Measurements from ENCODE around the gene MIA2.
"Not testable (repeated sequence)": the region's sequence is repeated elsewhere in the genome, so short reads cannot be mapped to it uniquely, and the experiment has no call there.

Gene MIA2

GRCh38 chr14:39247256-39247655, 13.5 kb downstream of the MIA2 start:
- TF ChIP-seq CTCF (IDR thresholded peaks at IDR 0.05; ENCODE audit: extremely low read depth, insufficient read depth, missing control alignments), result no peak
- no peak for DNase-seq (ENCODE audit: low spot score)
- in situ Hi-C loops (cut with MboI; ENCODE audit: low pct_unique_long_range_greater_than_20kb, low sequenced_read_pairs, unreplicated experiment), result no loop called here

GRCh38 chr14:39251547-39251946, 17.8 kb downstream of the MIA2 start:
- DNase-seq (ENCODE audit: low spot score), result no peak
- in situ Hi-C loops (cut with MboI; ENCODE audit: low pct_unique_long_range_greater_than_20kb, low sequenced_read_pairs, unreplicated experiment), result no loop called here
- TF ChIP-seq CTCF (IDR thresholded peaks at IDR 0.05; ENCODE audit: extremely low read depth, insufficient read depth, missing control alignments), result no peak

- DNase-seq (ENCODE audit: low spot score); in situ Hi-C loops (cut with MboI; ENCODE audit: low pct_unique_long_range_greater_than_20kb, low sequenced_read_pairs, unreplicated experiment): not testable (repeated sequence)
These were observed 23.7 kb downstream of the MIA2 start for GRCh38 chr14:39257388-39257787.

GRCh38 chr14:39258782-39259545, 25.2 kb downstream of the MIA2 start:
- TF ChIP-seq CTCF (IDR thresholded peaks at IDR 0.05; ENCODE audit: extremely low read depth, insufficient read depth, missing control alignments), result no peak
- DNase-seq (ENCODE audit: low spot score), result no peak
- in situ Hi-C loops (cut with MboI; ENCODE audit: low pct_unique_long_range_greater_than_20kb, low sequenced_read_pairs, unreplicated experiment), result no loop called here

- DNase-seq (ENCODE audit: low spot score); in situ Hi-C loops (cut with MboI; ENCODE audit: low pct_unique_long_range_greater_than_20kb, low sequenced_read_pairs, unreplicated experiment): not testable (repeated sequence)
These were observed 26.4 kb downstream of the MIA2 start for GRCh38 chr14:39260161-39260560.

GRCh38 chr14:39262214-39262613, 28.5 kb downstream of the MIA2 start:
- DNase-seq (ENCODE audit: low spot score); in situ Hi-C loops (cut with MboI; ENCODE audit: low pct_unique_long_range_greater_than_20kb, low sequenced_read_pairs, unreplicated experiment): not testable (repeated sequence)

- DNase-seq (ENCODE audit: low spot score), result no peak
- no peak for TF ChIP-seq CTCF (IDR thresholded peaks at IDR 0.05; ENCODE audit: extremely low read depth, insufficient read depth, missing control alignments)
- in situ Hi-C loops (cut with MboI; ENCODE audit: low pct_unique_long_range_greater_than_20kb, low sequenced_read_pairs, unreplicated experiment), result no loop called here
These were observed 30.3 kb downstream of the MIA2 start for GRCh38 chr14:39264057-39264456.

- no peak for DNase-seq (ENCODE audit: low spot score)
- in situ Hi-C loops (cut with MboI; ENCODE audit: low pct_unique_long_range_greater_than_20kb, low sequenced_read_pairs, unreplicated experiment), result no loop called here
- TF ChIP-seq CTCF (IDR thresholded peaks at IDR 0.05; ENCODE audit: extremely low read depth, insufficient read depth, missing control alignments), result no peak
These were observed 30.8 kb downstream of the MIA2 start for GRCh38 chr14:39264558-39264957.
